Colonic mucosa (tissue), 4 donors: ENCODE measurements around the gene CTLA4. TPM values are rescaled to one million over a fixed set of nuclear protein-coding genes. Genes with fewer than 3 reads are reported as not detected.

Experiments used
- DNase-seq: peaks from one replicate; pipeline ENCODE4 v3.0.0-alpha.2; 2020
- H3K27ac ChIP-seq: fragments of 200-600 bp; one replicate; pipeline ENCODE4 v1.8.0; 2021
- H3K27me3 ChIP-seq: fragments of 200-600 bp; one replicate; pipeline ENCODE4 v1.8.0; 2021
- H3K36me3 ChIP-seq: fragments of 200-600 bp; one replicate; pipeline ENCODE4 v1.8.0; 2021
- H3K4me1 ChIP-seq: fragments of 200-600 bp; one replicate; pipeline ENCODE4 v1.8.0; 2021; ENCODE audit warnings: mild to moderate bottlenecking
- H3K4me3 ChIP-seq: fragments of 200-600 bp; one replicate; pipeline ENCODE4 v1.8.0; 2021
- H3K9ac ChIP-seq, 2 donors: one replicate each; pipeline ENCODE4 v1.7.0; 2013; ENCODE audit warnings: control low read depth in 2 of 2, low read depth in 2 of 2, low read length in 2 of 2
- H3K9me3 ChIP-seq: fragments of 200-600 bp; one replicate; pipeline ENCODE4 v1.8.0; 2021
- intact Hi-C: fragments of 100-400 bp; cut with DNase I; formaldehyde crosslinking; loops from one replicate; pipeline ENCODE4 v1.14.1; 2022
- total RNA-seq, 2 donors: library from RNA; stranded (reverse); fragmentation: NEBNext Ultra II Directional in 1 of 2; extraction: Animal tissue kit (Norgen Biotek cat#: 25700) in 1 of 2; gene quantifications; one replicate each; pipeline ENCODE4 v1.2.1, GENCODE V29; 2021
- TF ChIP-seq, protein P1 (sequence below): fragments of 200-600 bp; IDR thresholded peaks from one replicate; pipeline ENCODE4 v1.8.0; 2022; ENCODE audit warnings: antibody characterized with exemption, mild to moderate bottlenecking
- donor health status: healthy.
- donor health status: DM: no; HTN: no; CAD: no.
- donor health status: DM: no; HTN: no; CAD: no.

CTLA4 gene
- total RNA-seq, 2 donors from 2014 or later, result 0.56 to 0.84 TPM

DNA sequence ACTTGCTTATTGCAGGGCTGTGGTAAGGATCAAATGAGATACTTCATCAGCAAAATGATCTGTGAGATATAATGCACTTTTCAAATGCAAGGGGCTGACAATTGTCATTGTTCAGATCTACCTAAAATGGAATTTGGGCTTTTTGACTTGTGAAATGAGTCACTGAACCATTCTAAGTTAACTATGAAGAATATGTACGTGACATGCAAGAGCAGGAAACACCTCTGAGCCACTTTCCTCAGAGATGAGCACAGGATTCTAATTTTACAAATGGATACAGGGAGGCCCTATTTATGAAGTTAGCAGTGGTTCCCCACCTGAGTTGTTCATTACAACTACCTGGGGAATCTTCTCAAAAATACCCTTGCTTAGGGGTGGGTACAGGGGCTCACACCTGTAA is 26.7 kb downstream of the CTLA4 start:
- Histone ChIP-seq H3K9ac (no peak overlapping the region), H3K27me3 (no peaks in the 10 kb centered on the region), H3K9me3 (no peaks in the 10 kb centered on the region), H3K27ac (no peak overlapping the region), H3K4me1 (no peaks in the 10 kb centered on the region), H3K36me3 (no peaks in the 10 kb centered on the region), H3K4me3 (no peak overlapping the region)
- DNase-seq, result no peak
- intact Hi-C loops, result no loop called here
- TF ChIP-seq, protein P1, sequence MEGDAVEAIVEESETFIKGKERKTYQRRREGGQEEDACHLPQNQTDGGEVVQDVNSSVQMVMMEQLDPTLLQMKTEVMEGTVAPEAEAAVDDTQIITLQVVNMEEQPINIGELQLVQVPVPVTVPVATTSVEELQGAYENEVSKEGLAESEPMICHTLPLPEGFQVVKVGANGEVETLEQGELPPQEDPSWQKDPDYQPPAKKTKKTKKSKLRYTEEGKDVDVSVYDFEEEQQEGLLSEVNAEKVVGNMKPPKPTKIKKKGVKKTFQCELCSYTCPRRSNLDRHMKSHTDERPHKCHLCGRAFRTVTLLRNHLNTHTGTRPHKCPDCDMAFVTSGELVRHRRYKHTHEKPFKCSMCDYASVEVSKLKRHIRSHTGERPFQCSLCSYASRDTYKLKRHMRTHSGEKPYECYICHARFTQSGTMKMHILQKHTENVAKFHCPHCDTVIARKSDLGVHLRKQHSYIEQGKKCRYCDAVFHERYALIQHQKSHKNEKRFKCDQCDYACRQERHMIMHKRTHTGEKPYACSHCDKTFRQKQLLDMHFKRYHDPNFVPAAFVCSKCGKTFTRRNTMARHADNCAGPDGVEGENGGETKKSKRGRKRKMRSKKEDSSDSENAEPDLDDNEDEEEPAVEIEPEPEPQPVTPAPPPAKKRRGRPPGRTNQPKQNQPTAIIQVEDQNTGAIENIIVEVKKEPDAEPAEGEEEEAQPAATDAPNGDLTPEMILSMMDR, result no peak

DNA sequence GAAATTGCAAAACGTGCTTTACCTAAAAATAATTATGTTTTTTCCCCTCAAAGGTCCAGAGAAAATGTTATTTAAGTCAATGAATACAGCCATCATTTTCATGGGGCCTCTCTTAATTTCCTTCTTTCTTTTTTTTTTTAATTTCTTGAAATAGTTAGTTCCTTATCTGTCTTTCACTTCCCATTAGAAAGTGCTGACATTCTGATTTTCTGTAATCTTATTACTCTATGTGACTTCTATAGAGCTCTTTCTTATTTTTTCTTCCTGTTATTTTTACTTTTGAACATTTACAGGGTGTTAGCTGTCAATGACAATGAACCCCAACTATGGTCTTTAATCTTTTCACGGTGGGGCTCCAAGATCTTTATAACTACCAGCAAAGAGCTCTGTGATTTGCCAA is 30.0 kb downstream of the CTLA4 start:
- no peak overlapping the region for H3K9ac ChIP-seq
- H3K4me1 ChIP-seq, result no peaks in the 10 kb centered on the region
- no peaks in the 10 kb centered on the region for H3K9me3 ChIP-seq
- H3K27ac ChIP-seq, result no peak overlapping the region
- TF ChIP-seq, protein P1, result no peak
- no peaks in the 10 kb centered on the region for H3K36me3 ChIP-seq
- no peak for DNase-seq
- intact Hi-C loops, result no loop called here
- H3K27me3 ChIP-seq, result no peaks in the 10 kb centered on the region
- H3K4me3 ChIP-seq, result no peak overlapping the region

DNA sequence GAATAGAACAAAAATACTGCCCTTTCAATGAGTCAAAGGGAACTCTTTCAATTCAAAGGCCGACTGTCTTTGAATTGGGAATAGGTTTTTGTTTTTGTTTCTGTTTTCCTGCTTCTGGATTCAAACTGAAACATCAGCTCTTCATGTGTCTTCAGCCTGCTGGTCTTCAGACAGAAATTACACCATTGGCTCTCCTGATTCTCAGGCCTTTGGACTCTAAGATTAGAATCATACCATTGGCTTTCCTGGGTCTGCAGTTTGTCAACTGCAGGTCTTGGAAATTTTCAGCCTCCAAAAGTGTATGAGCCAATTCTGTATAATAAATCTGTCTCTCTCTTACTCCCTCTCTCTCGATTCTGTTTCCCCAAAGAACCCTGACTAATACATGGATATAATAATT is 31.1 kb downstream of the CTLA4 start:
- Histone ChIP-seq H3K4me1 (no peaks in the 10 kb centered on the region), H3K27me3 (no peaks in the 10 kb centered on the region), H3K9me3 (no peaks in the 10 kb centered on the region), H3K27ac (no peak overlapping the region), H3K4me3 (no peak overlapping the region), H3K36me3 (no peaks in the 10 kb centered on the region), H3K9ac (no peak overlapping the region)
- TF ChIP-seq, protein P1, result no peak
- intact Hi-C loops, result no loop called here
- DNase-seq, result no peak

DNA sequence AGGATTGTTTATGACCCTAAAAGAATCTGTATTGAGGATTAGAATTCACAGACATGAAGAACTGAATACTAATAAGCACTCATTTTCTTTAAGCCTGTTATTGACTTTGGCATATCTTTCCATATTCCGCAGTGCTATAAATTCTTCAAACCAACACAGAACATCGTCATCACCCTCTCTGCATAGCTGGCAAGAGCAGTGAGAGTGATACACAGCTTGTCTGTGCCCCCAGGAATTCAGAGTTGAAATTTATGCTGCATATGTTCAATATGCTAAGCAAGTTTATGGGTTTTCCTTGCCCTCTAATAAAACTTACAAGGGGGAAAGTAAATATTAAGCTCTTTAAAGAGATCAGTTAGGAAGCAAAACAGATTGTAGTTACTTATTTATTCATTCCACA is 32.7 kb downstream of the CTLA4 start:
- intact Hi-C loops, result no loop called here
- Histone ChIP-seq H3K27ac (no peak overlapping the region), H3K9me3 (no peaks in the 10 kb centered on the region)

DNA sequence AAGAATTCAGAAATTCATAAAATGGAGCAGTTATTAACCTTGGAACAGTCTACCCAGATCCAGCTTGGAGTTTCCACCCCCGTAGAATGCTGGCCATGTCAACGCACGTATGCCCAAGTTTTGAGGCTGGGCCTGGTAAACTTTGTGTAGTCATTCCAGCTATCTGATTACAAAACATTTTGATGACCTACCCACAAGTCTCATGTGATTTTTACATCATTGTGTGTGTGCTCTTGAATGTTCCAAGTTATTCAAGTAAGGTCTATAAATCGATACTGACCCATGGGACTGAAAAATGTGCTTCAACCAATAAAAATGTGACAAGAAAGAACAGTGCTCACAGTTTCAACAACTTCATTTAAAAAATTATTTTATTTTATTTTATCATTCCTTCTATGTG is 36.5 kb downstream of the CTLA4 start:
- H3K9ac ChIP-seq, result no peak overlapping the region
- H3K27ac ChIP-seq, result no peak overlapping the region
- no peak overlapping the region for H3K4me3 ChIP-seq
- TF ChIP-seq, protein P1, result no peak
- no peak for DNase-seq
- H3K9me3 ChIP-seq, result no peaks in the 10 kb centered on the region
- no peaks in the 10 kb centered on the region for H3K36me3 ChIP-seq
- intact Hi-C loops, result no loop called here
- no peaks in the 10 kb centered on the region for H3K4me1 ChIP-seq
- H3K27me3 ChIP-seq, result no peaks in the 10 kb centered on the region

More for the DNA sequence above, 32.7 kb downstream of the CTLA4 start:
- H3K4me3 ChIP-seq, result no peak overlapping the region
- no peak overlapping the region for H3K9ac ChIP-seq
- DNase-seq, result no peak
- no peaks in the 10 kb centered on the region for H3K27me3 ChIP-seq
- TF ChIP-seq, protein P1, result no peak
- no peaks in the 10 kb centered on the region for H3K4me1 ChIP-seq
- no peaks in the 10 kb centered on the region for H3K36me3 ChIP-seq

DNA sequence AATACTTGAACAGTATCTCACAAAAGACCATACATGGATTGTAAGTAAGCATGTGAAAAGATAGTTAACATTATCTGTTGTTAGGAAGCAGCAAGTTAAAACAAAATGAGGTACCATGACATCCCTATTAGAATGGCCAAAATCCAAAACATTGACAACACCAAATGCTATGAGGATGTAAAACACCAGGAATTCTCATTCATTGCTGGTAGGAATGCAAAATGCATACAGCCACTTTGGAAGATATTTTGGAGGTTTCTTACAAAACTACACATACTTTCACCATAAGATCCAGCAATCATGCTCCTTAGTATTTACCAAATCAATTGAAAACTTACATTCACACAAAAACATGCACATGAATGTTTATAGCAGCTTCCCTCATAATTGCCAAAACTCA is 38.1 kb downstream of the CTLA4 start:
- Histone ChIP-seq H3K4me3 (no peak overlapping the region), H3K27me3 (no peaks in the 10 kb centered on the region), H3K9ac (no peak overlapping the region), H3K4me1 (no peaks in the 10 kb centered on the region), H3K27ac (no peak overlapping the region), H3K9me3 (no peaks in the 10 kb centered on the region), H3K36me3 (no peaks in the 10 kb centered on the region)
- no peak for DNase-seq
- intact Hi-C loops, result no loop called here
- TF ChIP-seq, protein P1, result no peak
